K562 (cell line): ENCODE data around the gene SCMH1. TPM values are rescaled to one million over a fixed set of nuclear protein-coding genes. Genes with fewer than 3 reads are reported as not detected.

Experiments used
- CGGBP1 ChIP-seq: fragments of 250-450 bp; sonication (Bioruptor Pico); IDR thresholded peaks from 2 replicates; pipeline ENCODE4 v1.9.0; 2021; ENCODE audit warnings: mild to moderate bottlenecking
- DMBX1 ChIP-seq: fragments of 250-450 bp; sonication (Bioruptor Pico); IDR thresholded peaks from 2 replicates; pipeline ENCODE4 v1.8.0; 2022; ENCODE audit warnings: inconsistent platforms, mild to moderate bottlenecking, moderate library complexity, borderline replicate concordance
- E4F1 ChIP-seq: fragments of 250-450 bp; sonication (Bioruptor Pico); IDR thresholded peaks from 2 replicates; pipeline ENCODE4 v1.5.0; 2021; ENCODE audit warnings: mild to moderate bottlenecking, borderline replicate concordance
- HINFP ChIP-seq: fragments of 450-650 bp; conservative IDR thresholded peaks from 2 replicates; pipeline ENCODE4 v1.6.1; 2016; ENCODE audit warnings: missing genetic modification characterization, low read depth, mild to moderate bottlenecking, control low read depth, missing compliant biosample characterization
- MEF2D ChIP-seq: conservative IDR thresholded peaks from 2 replicates; pipeline ENCODE4 v1.6.1; 2016; ENCODE audit warnings: low read depth, missing genetic modification characterization, missing compliant biosample characterization
- MXI1 ChIP-seq: IDR thresholded peaks from 2 replicates; pipeline ENCODE4 v1.6.1; 2011; ENCODE audit warnings: low read depth, mild to moderate bottlenecking, improper control_type of control experiment, low read length
- PHF21A ChIP-seq: fragments of 450-650 bp; IDR thresholded peaks from 2 replicates; pipeline ENCODE4 v1.6.1; 2017; ENCODE audit warnings: low read depth, borderline replicate concordance
- POLR2B ChIP-seq: fragments of 450-650 bp; IDR thresholded peaks from 2 replicates; pipeline ENCODE4 v1.6.1; 2018; ENCODE audit warnings: low read depth; ENCODE audit not compliant: partially characterized antibody
- POU5F1 ChIP-seq: fragments of 150-350 bp; IDR thresholded peaks from 2 replicates; pipeline ENCODE4 v1.6.1; 2014; ENCODE audit warnings: borderline replicate concordance, low read length, low read depth, mild to moderate bottlenecking; ENCODE audit not compliant: partially characterized antibody
- REST ChIP-seq, 2 experiments: fragments of 450-650 bp; formaldehyde crosslinking in 1 of 2; IDR thresholded peaks; 2 replicates each; pipeline versions ENCODE4 v1.4.0 to v1.6.1; 2014 to 2020; ENCODE audit warnings: mild to moderate bottlenecking in 2 of 2, borderline replicate concordance in 1 of 2, low read depth in 1 of 2
- SMARCA4 ChIP-seq: fragments of 450-650 bp; IDR thresholded peaks from 2 replicates; pipeline ENCODE4 v1.6.1; 2016
- SNIP1 ChIP-seq: fragments of 450-650 bp; IDR thresholded peaks from 2 replicates; pipeline ENCODE4 v1.7.1; 2017; ENCODE audit warnings: low read depth, mild to moderate bottlenecking
- SNRNP70 ChIP-seq: fragments of 200-400 bp; formaldehyde crosslinking; optimal IDR thresholded peaks from 2 replicates; pipeline ENCODE3; 2017; ENCODE audit warnings: low read depth, low read length
- ZC3H8 ChIP-seq: fragments of 450-650 bp; IDR thresholded peaks from 2 replicates; pipeline ENCODE4 v1.6.1; 2017
- ZNF699 ChIP-seq: fragments of 250-450 bp; sonication (Bioruptor Pico); IDR thresholded peaks from 2 replicates; pipeline ENCODE4 v1.8.0; 2021; ENCODE audit warnings: mild to moderate bottlenecking, moderate library complexity; ENCODE audit not compliant: insufficient replicate concordance
- ZNF75A ChIP-seq: fragments of 450-650 bp; formaldehyde crosslinking; IDR thresholded peaks from 2 replicates; pipeline ENCODE4 v1.4.0; 2020; ENCODE audit warnings: mild to moderate bottlenecking
- polyA plus RNA-seq, 8 experiments: library from polyadenylated mRNA; depleted of rRNA in 4 of 8; stranded (reverse) in 5 of 8; unstranded in 3 of 8; fragments of >200 nt; fragmentation: Nextera tagmentation in 2 of 8; fragmentation: Illumina TruSeq in 1 of 8; extraction: Ambion mirVana in 2 of 8; extraction: Trizol in 1 of 8; gene quantifications; 2 replicates each; pipeline versions ENCODE4 v1.2.1 to v1.2.3, GENCODE V29; 2011 to 2014; ENCODE audit warnings: inconsistent platforms in 1 of 8, missing spikeins in 1 of 8
- total RNA-seq, 7 experiments: library from RNA; depleted of rRNA in 6 of 7; stranded (reverse); fragments of >200 nt in 6 of 7; fragmentation: Illumina TruSeq in 2 of 7; extraction: Trizol in 2 of 7; gene quantifications; 2 replicates each; pipeline versions ENCODE4 v1.2.1 to v1.2.3, GENCODE V29; 2011 to 2021; ENCODE audit warnings: low replicate concordance in 1 of 7

Gene SCMH1
- total and polyA plus RNA-seq, 9 of the 15 experiments (the other 6 are each of a cell fraction or from before 2014, with no cell fraction given): 8.5 to 37.0 (median 26.8) TPM

GRCh38 chr1:41241749-41242341 lies at the start of gene SCMH1 (continued):
- TF ChIP-seq REST (IDR thresholded peaks at IDR 0.05; ENCODE audit: borderline replicate concordance) (no peak), REST (CRISPR knock-in tag; IDR thresholded peaks at IDR 0.05; ENCODE audit: low read depth) (no peak), ZNF699 (CRISPR knock-in tag) (no peak), POU5F1 (no peak), MEF2D (tag) (no peak), SNRNP70 (no peak), ZC3H8 (no peak), SMARCA4 (no peak), SNIP1 (no peak), MXI1 (no peak), POLR2B (no peak), ZNF75A (CRISPR knock-in tag) (no peak), DMBX1 (no peak), CGGBP1 (CRISPR knock-in tag) (no peak), HINFP (tag) (no peak), E4F1 (no peak), PHF21A (no peak)
